ENCODE measurements around the gene TIE1.

- TF ChIP-seq, protein P1, sequence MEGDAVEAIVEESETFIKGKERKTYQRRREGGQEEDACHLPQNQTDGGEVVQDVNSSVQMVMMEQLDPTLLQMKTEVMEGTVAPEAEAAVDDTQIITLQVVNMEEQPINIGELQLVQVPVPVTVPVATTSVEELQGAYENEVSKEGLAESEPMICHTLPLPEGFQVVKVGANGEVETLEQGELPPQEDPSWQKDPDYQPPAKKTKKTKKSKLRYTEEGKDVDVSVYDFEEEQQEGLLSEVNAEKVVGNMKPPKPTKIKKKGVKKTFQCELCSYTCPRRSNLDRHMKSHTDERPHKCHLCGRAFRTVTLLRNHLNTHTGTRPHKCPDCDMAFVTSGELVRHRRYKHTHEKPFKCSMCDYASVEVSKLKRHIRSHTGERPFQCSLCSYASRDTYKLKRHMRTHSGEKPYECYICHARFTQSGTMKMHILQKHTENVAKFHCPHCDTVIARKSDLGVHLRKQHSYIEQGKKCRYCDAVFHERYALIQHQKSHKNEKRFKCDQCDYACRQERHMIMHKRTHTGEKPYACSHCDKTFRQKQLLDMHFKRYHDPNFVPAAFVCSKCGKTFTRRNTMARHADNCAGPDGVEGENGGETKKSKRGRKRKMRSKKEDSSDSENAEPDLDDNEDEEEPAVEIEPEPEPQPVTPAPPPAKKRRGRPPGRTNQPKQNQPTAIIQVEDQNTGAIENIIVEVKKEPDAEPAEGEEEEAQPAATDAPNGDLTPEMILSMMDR (IDR thresholded peaks at IDR 0.05), result no peak
- no peak for TF ChIP-seq POLR2A (IDR thresholded peaks at IDR 0.05)
- TF ChIP-seq EP300 (IDR thresholded peaks at IDR 0.05), result no peak
- TF ChIP-seq POLR2AphosphoS5 (IDR thresholded peaks at IDR 0.05), result no peak
These were observed 33.4 kb upstream of the TIE1 start for GRCh38 chr1:43267291-43267805.
